Right lung (tissue), 5 donors: Measurements from ENCODE around the gene GRIK2. TPM values are rescaled to one million over a fixed set of nuclear protein-coding genes. Genes with fewer than 3 reads are reported as not detected.

Experiments
- DNase-seq, 2 donors: peaks; one replicate each; pipeline ENCODE4 v3.0.0-alpha.2; 2013
- polyA plus RNA-seq, 5 donors: library from polyadenylated mRNA; unstranded; fragments of 120-200 nt; gene quantifications; one replicate each; pipeline versions ENCODE4 v1.2.1 to v1.2.3, GENCODE V29; 2013; ENCODE audit warnings: inconsistent platforms in 1 of 5, low replicate concordance in 1 of 5; ENCODE audit not compliant: insufficient read length in 5 of 5, insufficient read depth in 1 of 5

The GRIK2 gene
- polyA plus RNA-seq, 5 donors, result 0.58 to 0.90 (median 0.69) TPM

DNA sequence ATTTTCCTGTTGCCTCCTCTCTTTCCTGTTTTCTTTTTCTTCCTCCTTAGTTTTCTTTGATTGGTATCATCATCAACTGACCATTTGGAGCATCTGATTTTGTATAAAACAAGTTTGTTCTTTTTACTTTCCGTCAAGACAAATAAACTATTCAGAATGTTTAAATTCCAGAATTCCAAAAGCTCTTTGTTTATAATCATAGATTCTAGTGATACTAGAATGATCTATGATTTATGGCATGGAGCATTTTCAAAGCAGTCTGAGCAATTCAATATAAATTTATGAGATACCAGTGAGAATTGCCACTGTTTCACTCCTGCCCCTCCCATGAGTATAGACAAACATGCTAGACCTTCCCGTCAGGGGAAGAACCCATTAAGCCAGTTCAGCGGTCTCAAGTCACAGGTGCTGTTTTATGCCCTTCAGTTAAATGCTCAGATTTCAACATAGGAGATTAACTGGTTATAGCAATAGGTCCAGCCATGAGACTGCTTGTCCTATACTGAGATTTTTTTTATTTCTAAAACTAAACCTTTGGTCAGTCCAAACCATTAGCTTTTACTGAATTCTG lies 60.7 kb downstream of the GRIK2 start:
- DNase-seq, result no peak

DNA sequence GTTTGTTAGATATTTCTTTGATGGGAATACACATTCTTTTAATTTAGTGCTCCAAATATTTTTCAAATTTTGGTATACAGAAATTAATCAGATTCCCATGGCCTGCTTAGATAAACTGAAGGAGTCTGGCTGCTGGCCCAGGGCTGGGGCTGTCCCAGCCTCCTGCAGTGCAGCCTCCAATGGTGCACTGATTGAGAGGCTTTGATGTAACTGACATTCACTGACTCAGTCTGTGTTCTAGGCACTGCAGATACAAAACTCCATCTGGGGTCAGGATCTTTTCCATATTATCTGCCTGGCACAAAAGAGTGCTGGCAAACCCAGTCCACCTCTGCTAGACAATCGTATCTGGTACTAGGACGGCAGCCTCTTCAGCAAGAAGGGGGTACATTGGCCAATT lies 64.8 kb downstream of the GRIK2 start:
- DNase-seq, result no peak

DNA sequence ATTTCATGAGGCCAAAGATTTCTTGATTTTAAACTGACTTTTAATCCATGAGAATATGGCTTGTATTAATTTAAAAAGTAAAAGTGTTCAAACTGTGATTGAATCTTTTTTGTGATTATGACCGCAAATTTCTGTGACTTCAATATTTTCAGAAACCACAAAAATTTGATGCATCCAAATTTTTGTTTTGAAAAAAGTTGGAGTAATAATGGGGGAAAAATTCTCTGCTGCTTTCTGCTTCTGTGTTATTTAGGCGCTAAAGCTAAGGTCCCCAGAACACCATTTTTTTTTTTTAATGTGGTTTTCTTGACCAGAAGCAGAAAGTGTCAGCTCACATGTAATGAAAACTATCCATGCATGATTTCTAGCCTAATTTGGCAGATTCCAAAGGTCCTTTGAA lies 65.3 kb downstream of the GRIK2 start:
- DNase-seq, result no peak

DNA sequence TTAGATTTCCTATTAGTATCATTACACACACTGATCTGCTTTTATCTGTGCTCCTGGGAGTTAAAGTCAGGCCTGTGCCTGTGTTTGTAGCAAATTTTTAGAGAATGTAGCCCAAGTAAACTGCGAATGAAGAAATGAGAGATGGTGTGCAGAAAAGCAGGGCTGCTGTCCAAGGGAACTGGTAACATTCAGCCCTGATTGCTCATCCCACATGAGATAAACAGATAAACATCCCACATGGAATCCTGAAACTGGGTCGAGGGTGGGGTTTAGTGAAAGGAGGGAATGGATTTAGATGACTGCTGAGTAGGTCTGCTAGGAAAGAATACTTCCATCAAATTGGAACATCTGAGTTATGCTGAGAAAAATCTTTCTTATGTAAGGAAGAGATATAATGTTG lies 69.1 kb downstream of the GRIK2 start:
- no peak for DNase-seq

DNA sequence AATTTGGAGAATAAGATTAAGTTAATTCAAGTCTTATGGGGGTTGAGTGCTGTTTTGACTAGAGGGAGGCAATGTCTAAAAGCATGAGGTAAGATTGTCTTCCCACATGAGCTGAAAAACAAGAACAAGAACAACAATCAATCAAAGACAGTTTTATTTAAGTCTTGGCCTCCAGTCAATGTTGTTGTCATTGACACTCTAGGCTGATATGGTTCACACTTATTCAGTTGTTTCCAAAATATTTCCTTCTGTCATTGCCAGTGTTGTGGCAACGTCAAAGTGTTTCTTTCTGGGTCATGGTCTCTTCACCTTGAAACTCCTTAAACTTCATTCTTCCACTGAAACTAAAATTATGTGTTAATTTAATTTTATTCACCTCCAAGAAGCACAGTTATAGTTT lies 72.4 kb downstream of the GRIK2 start:
- no peak for DNase-seq

DNA sequence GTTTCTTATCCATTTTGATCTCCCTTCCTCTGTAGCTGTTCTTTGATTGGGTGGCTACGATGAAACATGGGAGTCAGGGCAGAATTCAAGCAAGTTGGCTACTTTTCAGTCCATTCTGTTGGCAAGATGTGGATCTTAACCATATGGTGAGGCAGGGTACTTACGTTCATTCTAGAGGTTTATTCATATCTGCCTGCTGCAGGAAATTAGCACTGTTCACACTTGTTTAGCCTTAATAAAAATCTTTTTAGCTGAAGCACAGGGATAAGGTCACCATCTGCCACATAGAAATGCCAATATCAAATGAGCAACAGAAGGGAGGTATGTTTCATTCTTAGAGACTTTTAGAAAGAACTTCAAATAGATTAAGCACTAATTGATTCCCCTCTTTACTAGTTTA lies 83.9 kb downstream of the GRIK2 start:
- no peak for DNase-seq

DNA sequence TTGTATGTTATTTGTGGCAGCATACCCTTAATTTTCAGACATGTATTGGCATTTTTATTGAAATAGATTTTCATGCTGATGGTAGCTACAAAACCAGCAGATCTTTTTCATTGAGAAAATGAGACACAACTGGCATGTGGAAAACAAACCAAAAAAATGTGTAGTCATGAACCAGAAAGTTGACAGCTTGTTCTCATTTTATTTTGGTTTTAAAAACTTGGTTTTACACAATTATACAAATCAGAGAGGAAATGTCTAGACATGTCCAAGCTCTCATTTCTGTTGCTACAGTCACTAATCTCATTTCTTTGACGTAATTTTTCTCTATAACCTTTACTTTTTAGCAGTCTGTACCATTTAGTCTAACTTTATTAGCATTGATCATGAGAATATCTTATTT lies 85.4 kb downstream of the GRIK2 start:
- DNase-seq, result no peak

DNA sequence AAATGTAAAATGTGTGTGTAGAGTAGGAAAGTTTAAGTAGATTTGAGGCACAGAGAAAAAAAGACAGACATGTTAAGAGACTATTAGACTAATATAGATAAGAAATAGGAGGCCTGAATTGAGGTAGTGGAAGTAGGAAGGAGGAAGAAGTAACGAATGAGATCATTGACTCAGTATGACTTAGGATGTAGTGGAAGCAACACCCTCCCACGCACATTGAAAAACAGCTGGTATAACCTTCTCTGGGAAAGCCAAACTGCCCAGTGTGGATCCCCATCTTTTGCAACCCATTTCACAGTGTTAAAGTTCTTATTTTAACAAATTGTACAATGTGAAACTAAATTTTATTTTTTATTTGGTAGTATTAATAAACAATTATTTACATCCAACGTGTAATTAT lies 89.1 kb downstream of the GRIK2 start:
- no peak for DNase-seq

DNA sequence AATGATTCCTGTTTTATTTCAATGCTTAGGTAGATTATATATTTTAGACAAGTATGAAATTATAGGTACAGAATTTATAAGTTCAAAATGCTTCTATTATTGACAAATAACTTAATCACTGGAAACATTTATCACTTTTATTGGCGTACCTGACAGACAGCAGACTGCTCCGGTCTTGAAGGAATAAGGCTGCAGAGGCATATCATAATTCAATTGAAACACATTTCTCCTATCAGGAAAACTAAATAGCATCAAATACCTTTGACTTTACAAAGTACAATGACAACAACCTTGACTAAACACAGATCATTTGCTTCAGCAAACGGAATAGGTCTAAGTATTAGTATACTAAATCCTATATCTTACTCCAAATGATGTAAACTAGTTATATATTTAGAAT lies 91.3 kb downstream of the GRIK2 start:
- DNase-seq, result no peak

DNA sequence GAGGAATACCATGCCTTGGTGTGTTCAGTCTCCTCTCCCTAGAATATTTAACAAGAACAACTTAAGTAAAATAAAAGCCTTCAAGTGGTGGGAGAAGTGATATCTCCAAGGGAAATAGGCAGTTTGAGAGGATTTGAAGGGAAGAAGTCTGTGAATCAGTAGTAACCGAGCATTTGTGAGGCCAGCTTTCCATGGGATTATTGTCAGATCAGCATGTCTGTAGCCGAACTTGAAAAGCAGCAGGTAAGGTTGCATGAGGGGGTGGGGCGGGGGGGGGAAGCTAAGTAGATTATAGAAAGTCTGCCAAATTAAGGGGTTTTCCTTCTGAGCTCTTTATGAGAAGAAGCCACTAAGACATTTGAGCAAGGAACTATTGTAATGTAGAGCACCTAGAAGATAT lies 92.6 kb downstream of the GRIK2 start:
- no peak for DNase-seq

DNA sequence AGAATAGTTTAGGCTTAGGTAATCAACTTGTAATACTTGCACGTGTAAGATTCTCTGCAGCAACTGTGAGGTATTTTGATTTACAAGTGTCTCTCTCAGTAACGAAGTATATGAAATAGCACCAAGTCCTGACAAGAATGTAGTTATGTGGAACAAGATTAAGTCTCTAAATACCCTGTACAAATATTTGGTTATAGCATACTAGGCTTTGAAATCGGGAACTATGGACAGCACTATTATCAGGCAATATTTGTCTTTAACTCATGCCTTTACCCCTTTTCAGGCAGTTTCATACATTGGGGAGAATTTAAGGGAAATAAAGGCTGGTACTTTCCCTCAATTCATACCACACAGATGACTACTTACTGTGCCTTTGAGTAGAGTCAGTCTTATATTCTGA lies 93.2 kb downstream of the GRIK2 start:
- no peak for DNase-seq

DNA sequence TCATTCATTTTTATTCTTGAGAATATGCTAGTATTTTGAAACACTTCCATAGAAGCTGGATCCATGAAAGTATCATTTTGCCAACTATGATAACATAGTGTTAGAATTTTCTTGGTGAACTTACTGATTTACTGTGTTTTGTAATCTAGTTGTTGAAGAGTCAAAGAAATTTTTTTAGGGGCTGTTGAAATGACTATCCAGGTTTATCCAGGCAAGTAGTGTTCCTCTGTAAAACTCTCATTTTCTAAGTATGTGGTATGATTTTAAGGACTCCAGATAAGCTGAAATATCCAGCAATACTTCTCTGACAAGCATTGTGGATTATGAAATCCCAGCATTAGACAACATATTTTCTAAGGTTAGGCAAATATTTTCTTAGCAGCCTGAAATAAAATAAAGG lies 95.9 kb downstream of the GRIK2 start:
- no peak for DNase-seq

DNA sequence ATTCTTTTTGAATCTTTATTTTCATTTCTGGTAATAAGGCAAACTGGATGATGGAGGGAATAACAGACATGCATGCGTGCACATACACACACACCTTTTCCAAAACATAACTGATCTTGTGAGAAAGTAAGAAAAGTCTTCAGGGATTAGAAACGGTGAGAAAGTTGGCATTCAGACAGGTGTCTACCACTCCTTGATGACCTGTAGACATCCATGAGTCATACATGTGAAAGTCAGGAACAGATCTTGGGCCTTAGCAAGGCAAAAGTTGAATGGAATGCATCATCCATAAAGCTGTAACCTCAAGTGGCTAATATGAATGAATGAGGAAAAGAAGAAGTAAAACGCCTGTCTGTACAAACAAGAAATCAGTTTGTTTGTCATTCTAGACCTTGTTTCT lies 97.3 kb downstream of the GRIK2 start:
- DNase-seq, result no peak

DNA sequence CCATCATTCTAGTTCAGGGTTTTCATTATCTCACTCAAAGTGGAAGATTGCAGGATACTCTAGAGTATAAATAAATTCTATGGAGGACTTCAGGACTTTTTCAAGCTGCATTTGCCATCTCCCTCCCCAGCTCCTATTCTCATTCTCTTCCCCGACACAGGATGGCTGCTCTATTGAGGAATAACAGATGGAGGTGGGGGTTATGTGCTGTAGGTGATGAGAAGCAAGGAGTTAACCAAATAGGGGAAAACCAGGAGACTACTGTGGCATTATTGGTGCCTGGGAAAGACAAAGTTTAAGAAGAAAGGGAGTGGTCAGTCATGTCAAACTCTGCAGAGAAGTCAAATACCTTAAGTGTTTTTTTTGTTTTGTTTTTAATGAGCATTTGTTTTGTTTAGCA lies 109.3 kb downstream of the GRIK2 start:
- no peak for DNase-seq

DNA sequence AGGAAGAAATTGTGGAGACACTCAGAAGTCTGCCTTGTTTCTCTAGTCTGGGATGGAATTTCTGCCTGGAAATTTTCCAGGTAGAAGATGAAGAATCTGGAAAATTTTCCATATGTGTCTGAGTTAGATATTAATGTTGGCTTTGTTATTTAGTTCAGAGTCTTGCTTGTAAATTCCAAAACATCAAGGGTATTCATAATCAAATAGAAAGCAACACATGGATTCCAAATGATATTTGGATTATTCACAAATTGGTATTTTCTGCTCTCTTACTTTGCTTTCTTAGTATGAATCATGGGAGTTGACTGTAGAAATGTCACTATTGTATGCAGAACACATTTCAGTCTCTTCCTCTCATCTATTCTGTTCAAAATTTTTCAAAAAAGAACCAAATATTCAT lies 116.0 kb downstream of the GRIK2 start:
- DNase-seq, result no peak

DNA sequence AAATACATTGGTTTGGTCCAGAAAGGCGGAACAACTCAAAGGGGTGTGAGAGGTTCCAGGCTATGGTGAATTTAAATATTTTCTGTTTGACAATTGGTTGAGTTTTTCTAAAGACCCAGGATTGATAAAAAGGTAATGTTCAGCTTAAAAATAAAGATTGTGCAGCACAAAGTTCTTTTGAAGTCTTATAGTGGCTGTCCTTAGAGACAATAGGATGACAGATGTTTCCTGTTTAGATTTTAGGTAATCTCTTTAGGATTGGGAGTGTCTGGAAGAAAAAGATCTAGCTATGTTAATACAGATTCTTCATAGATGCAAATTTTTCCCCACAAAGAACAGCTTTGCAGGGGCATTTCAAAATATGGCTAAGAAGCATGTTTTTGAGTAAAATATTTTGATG lies 119.7 kb downstream of the GRIK2 start:
- DNase-seq, result no peak

DNA sequence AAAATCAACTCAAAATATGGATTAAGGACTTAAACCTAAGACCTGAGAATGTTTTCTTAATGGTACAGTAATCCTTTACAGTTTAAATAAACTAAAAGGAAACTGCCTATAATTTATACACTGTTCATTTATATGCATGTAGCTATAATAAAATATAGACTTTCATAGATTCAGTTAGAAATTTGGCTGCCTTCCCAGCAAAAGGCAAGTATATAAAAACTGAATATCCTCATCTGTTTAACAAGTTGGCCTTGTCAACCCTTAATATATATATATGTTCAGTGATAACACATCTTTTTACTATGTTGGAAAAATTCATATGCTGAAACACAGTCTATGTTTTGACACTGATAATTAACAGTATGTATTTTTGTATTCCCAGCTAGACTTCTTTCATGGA lies 123.1 kb downstream of the GRIK2 start:
- no peak for DNase-seq

DNA sequence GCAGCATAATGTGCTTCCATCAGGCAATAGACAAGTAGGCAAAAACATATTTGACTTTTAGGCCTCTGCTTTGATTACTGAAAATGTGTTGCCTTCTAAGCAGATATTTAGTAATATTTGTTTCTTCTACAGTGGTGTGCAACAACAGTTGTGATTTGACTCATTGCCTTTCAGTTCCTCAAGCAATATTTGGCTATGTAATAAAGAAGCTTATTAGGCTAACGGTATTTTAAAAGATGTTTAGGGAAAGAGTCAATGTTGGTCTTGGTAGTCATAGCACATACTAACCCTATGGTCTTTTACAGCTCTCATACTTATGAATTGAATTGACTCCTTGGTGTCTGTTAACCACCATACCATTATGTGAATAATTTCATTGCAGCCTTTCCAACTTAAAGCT lies 124.1 kb downstream of the GRIK2 start:
- DNase-seq, result no peak

DNA sequence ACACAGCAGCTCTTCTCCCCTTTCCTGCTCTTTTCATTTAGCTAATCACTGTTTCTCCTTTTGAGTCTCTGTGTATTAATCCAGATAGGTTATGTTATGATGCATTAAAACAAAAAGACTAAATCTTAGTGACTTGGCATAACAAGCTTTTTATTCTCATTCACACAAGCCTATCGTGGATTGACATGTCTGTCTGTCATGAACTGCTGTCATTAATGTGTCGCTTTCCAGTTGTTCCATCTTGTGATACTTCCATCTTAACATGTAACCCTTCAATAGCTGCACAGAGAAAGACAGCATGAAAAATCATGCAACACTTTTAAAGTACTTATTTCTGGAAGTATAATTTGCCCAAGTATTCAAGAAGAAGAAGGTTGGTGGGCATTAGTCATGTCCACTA lies 128.7 kb downstream of the GRIK2 start:
- DNase-seq, result no peak

DNA sequence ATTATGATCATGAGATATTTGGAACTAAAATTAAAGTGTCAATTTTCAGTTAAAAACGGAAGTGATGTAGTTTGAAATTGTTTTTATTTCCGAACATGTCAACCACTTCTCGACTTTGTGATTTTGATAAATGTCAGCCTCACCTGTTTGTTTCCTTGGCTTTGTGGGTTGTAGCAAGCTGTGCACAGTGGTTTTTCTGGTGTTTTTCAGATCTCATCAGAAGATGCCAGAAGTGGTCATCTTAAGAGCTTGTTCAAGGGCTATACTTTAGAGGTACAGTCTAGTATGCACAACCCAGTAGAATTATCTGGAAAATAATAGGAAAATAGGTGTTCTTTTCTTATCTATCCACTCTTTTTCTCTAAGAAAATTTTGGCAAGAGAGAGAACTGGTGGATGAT lies 134.0 kb downstream of the GRIK2 start:
- no peak for DNase-seq

DNA sequence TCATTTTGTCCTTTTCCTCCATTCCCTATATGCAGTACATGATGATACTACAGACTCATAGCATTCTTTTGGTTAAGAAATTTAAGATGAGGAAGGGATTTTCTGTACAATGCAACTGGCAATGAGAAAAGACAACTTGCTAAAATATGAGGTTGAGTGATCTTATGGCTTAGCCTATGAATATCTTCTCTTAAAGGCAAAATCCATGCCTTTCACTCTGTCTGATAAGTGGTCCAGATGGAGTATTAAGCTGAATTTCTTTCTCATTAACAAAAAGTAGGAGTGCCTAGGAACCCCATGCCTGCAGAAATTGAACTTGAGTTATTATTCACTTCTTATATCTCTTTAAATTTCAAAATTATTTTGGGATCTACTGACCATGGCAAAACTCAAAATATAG lies 135.3 kb downstream of the GRIK2 start:
- DNase-seq, result no peak

DNA sequence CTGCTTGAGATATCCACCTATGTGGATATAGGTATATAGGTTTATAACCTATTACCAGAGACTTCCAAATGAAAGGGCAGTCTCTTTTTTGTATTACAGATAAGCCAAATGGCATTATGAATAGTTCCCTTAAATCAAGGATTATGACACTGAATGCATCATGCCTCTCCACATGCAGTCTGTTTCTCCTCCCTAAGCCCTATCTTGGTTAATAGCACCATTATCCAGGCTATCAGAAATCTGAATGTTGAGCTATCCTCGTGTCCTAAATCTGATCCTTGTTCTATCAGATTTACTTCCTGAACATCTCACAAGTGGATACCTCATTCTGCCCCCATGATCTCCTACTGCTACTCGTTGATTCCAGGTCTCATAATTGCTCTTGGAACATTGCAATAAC lies 138.0 kb downstream of the GRIK2 start:
- DNase-seq, result no peak

DNA sequence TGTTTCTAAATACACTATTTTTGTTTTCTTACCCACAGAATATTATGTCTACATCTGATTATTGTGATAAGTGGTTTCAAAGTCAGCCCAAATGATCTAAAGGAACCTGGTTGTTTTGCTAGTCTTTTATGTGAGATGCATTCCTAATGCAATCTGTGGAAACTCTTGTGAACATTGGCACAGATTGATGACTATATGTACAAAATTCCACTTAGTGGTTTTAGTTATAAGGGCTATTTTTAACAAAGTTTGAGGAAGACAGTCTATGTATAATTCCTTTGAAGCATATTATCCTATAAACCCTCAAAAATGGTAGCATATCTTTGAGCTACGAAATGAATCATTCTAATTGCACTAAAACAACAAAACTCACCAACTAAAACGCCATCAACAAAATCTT lies 140.9 kb downstream of the GRIK2 start:
- no peak for DNase-seq

DNA sequence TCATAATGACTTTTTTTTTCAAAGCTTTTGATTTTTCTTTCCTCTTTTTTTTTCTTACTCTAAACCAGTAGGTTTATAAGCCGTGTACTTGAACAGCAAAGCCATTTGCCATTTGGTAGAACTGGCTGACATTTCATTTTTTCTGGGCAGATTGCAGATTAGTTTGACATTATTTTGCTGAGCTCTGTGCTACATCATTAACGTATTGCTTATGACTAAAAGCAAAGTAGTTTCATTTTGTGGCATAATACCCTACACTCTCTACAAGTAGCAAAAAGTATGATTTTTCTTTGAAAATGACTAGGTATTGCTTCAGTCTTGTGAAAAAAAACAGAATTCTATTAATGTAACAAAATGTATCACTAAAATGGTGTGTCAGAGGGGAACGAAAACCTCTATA lies 141.3 kb downstream of the GRIK2 start:
- DNase-seq, result no peak

DNA sequence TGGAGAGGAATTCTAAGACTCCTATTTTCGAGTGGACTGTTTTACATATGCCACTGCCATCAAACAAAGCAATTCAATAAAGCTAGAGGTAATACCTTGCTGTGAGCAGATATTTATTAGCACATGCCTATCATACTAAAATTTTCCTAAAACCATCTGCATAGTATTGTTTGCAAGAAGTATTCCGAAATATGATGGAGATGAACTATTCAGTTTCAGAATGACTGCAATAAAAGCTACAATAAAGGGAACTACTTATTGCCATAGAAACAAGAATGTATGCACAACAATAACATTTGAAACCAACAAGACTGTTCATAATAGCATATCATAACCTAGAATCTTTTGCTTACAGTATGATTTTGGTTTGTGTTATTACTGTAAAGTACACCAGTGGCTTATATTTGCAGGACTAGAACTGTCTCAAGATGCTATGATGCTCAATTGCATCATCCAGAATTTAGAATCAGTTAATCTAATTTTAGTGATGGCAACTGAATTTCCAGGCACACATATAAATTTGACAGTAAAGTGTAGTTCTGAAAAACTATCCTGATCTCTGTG lies 144.3 kb downstream of the GRIK2 start:
- no peak for DNase-seq
